Testis (tissue), 2 donors: ENCODE results near the gene TAC4.

Experiments used
- CTCF ChIP-seq, 3 experiments: fragments of 450-650 bp in 2 of 3; fragments of 200-600 bp in 1 of 3; sonication (generic) in 1 of 3; IDR thresholded peaks; one replicate each; pipeline ENCODE4 v1.5.1; 2016 to 2019; ENCODE audit warnings: antibody characterized with exemption in 3 of 3, mild to moderate bottlenecking in 2 of 3, moderate library complexity in 1 of 3
- POLR2A ChIP-seq: fragments of 450-650 bp; IDR thresholded peaks from one replicate; pipeline ENCODE4 v1.6.1; 2017; ENCODE audit warnings: antibody characterized with exemption, mild to moderate bottlenecking, moderate library complexity

- no peak for TF ChIP-seq CTCF (IDR thresholded peaks at IDR 0.05)
- TF ChIP-seq POLR2A: no peak
Measured at GRCh38 chr17:49841548-49841947, 6.3 kb downstream of the TAC4 start.
